ENCODE measurements around the gene ST6GALNAC4. TPM values are rescaled to one million over a fixed set of nuclear protein-coding genes. Genes with fewer than 3 reads are reported as not detected.

The ST6GALNAC4 gene
- total RNA-seq, 4 donors from 2014 or later = 16.7 to 66.1 (median 47.3) TPM

GRCh38 chr9:127863191-127863621 is 53.6 kb downstream of the ST6GALNAC4 start:
- 81 to 91% methylated on average over 5 to 13 of the region's 13 CpGs for WGBS, 2 donors (ENCODE audit: low coverage in 1 of 2)
- Histone ChIP-seq H3K27ac (peak overlapping the region; percentile 59 to 76 (median 60)), H3K36me3 (no peaks in the 10 kb centered on the region), H3K4me1 (peaks cover 7 to 21% (median 17%) of the 10 kb centered on the region in 4 donors), H3K9me3 (no peaks in the 10 kb centered on the region), H3K4me3 (no peak overlapping the region), H3K27me3 (no peaks in the 10 kb centered on the region)
- DNase-seq = no peak
- in situ Hi-C loops (cut with MboI; ENCODE audit: low pct_ligation_motif_present in 1 of 4, low pct_unique_long_range_greater_than_20kb in 1 of 4, low sequenced_read_pairs in 3 of 4) = loop anchor here in 1 of 4 donors (10.0 kb wide), 2 partner anchors 128 to 268 kb away; partner anchors contain the start of gene TOR2A
- intact Hi-C loops (cut with DNase I; ENCODE audit: low total_unique reads) = no loop called here
- TF ChIP-seq EP300 (IDR thresholded peaks at IDR 0.05; ENCODE audit: low read depth) = no peak
- TF ChIP-seq POLR2AphosphoS5 (IDR thresholded peaks at IDR 0.05) = no peak
- no peak for TF ChIP-seq POLR2A (IDR thresholded peaks at IDR 0.05)
- no peak for TF ChIP-seq CTCF (IDR thresholded peaks at IDR 0.05)

GRCh38 chr9:127862075-127863011 is 54.5 kb downstream of the ST6GALNAC4 start:
- Histone ChIP-seq H3K4me3 (no peak overlapping the region), H3K27ac (peak overlapping the region; percentile 59 to 76 (median 60)), H3K36me3 (no peaks in the 10 kb centered on the region), H3K27me3 (no peaks in the 10 kb centered on the region), H3K9me3 (no peaks in the 10 kb centered on the region), H3K4me1 (peaks cover 7 to 30% (median 20%) of the 10 kb centered on the region in 4 donors)
- TF ChIP-seq EP300 (IDR thresholded peaks at IDR 0.05; ENCODE audit: low read depth) (no peak), POLR2AphosphoS5 (IDR thresholded peaks at IDR 0.05) (no peak), POLR2A (IDR thresholded peaks at IDR 0.05) (no peak), CTCF (IDR thresholded peaks at IDR 0.05) (no peak)
- peak; percentile 80 for DNase-seq
- 62% methylated on average over 27 of the region's 29 CpGs; no CpG with 5 or more reads in 1 of the 2 donors for WGBS, 2 donors (ENCODE audit: low coverage in 1 of 2)
- intact Hi-C loops (cut with DNase I; ENCODE audit: low total_unique reads) (no loop called here), in situ Hi-C loops (cut with MboI; ENCODE audit: low pct_ligation_motif_present in 1 of 4, low pct_unique_long_range_greater_than_20kb in 1 of 4, low sequenced_read_pairs in 3 of 4) (loop anchor here in 1 of 4 donors (10.0 kb wide), 2 partner anchors 128 to 268 kb away; partner anchors contain the start of gene TOR2A)

GRCh38 chr9:127860779-127861178 is 56.1 kb downstream of the ST6GALNAC4 start:
- no peak overlapping the region for H3K4me3 ChIP-seq
- no peak for DNase-seq
- 89 to 94% methylated on average over 8 to 11 of the region's 11 CpGs for WGBS, 2 donors (ENCODE audit: low coverage in 1 of 2)
- no peaks in the 10 kb centered on the region for H3K36me3 ChIP-seq
- H3K9me3 ChIP-seq = no peaks in the 10 kb centered on the region
- in situ Hi-C loops (cut with MboI; ENCODE audit: low pct_ligation_motif_present in 1 of 4, low pct_unique_long_range_greater_than_20kb in 1 of 4, low sequenced_read_pairs in 3 of 4) = loop anchor here in 1 of 4 donors (10.0 kb wide), 2 partner anchors 126 to 266 kb away; partner anchors contain the start of gene TOR2A
- H3K27ac ChIP-seq = no peak overlapping the region
- H3K4me1 ChIP-seq = peaks cover 7 to 30% (median 20%) of the 10 kb centered on the region in 4 donors
- H3K27me3 ChIP-seq = no peaks in the 10 kb centered on the region
- intact Hi-C loops (cut with DNase I; ENCODE audit: low total_unique reads) = no loop called here
- TF ChIP-seq CTCF (IDR thresholded peaks at IDR 0.05) (no peak), POLR2AphosphoS5 (IDR thresholded peaks at IDR 0.05) (no peak), POLR2A (IDR thresholded peaks at IDR 0.05) (no peak), EP300 (IDR thresholded peaks at IDR 0.05; ENCODE audit: low read depth) (no peak)

GRCh38 chr9:127860260-127860659 is 56.6 kb downstream of the ST6GALNAC4 start:
- TF ChIP-seq CTCF (IDR thresholded peaks at IDR 0.05) (no peak), EP300 (IDR thresholded peaks at IDR 0.05; ENCODE audit: low read depth) (no peak), POLR2A (IDR thresholded peaks at IDR 0.05) (no peak), POLR2AphosphoS5 (IDR thresholded peaks at IDR 0.05) (no peak)
- Histone ChIP-seq H3K9me3 (no peaks in the 10 kb centered on the region), H3K36me3 (no peaks in the 10 kb centered on the region), H3K4me3 (no peak overlapping the region), H3K27me3 (no peaks in the 10 kb centered on the region), H3K4me1 (peaks cover 7 to 30% (median 20%) of the 10 kb centered on the region in 4 donors), H3K27ac (no peak overlapping the region)
- no peak for DNase-seq
- intact Hi-C loops (cut with DNase I; ENCODE audit: low total_unique reads) = no loop called here
- WGBS, 2 donors (ENCODE audit: low coverage in 1 of 2) = 85 to 90% methylated on average over 4 to 8 of the region's 8 CpGs
- in situ Hi-C loops (cut with MboI; ENCODE audit: low pct_ligation_motif_present in 1 of 4, low pct_unique_long_range_greater_than_20kb in 1 of 4, low sequenced_read_pairs in 3 of 4) = loop anchor here in 1 of 4 donors (10.0 kb wide), 2 partner anchors 125 to 265 kb away; partner anchors contain the start of gene TOR2A

Data from transverse colon (tissue), 4 donors.